CD4-positive, alpha-beta T cell (primary cell): ENCODE data around the gene VAMP2. TPM values are rescaled to one million over a fixed set of nuclear protein-coding genes. Genes with fewer than 3 reads are reported as not detected.

Experiments
- ATAC-seq: fragments of 200-7000 bp; cut with Tn5 transposase; one replicate; pipeline ENCODE4 v1.10.0; 2022; ENCODE audit warnings: mild to moderate bottlenecking; ENCODE audit not compliant: poor library complexity
- CTCF ChIA-PET: fragments of 350-600 bp; sonication (Branson Sonifier 250); formaldehyde crosslinking; loops from one replicate; lab custom pipeline; 2021; ENCODE audit warnings: antibody characterized with exemption, inconsistent platforms; lab: Charles Lee
- POLR2A ChIA-PET: fragments of 350-600 bp; sonication (Branson Sonifier 250); formaldehyde crosslinking; loops from one replicate; lab custom pipeline; 2021; ENCODE audit warnings: antibody characterized with exemption, inconsistent platforms; lab: Charles Lee
- DNase-seq, 14 experiments: peaks; one replicate each; pipeline ENCODE4 v3.0.0-alpha.2; 2013 to 2020; ENCODE audit warnings: mixed read lengths in 2 of 14
- H3K27ac ChIP-seq, 2 donors: one replicate each; pipeline versions ENCODE4 v1.5.1 to v1.7.0; 2013; ENCODE audit warnings: low read length in 2 of 2, low read depth in 1 of 2, mild to moderate bottlenecking in 1 of 2
- H3K27me3 ChIP-seq, 2 experiments: 1 replicate in 1 of 2; 2 replicates in 1 of 2; pipeline versions ENCODE4 v1.6.1 to v1.7.0; 2013; ENCODE audit warnings: low read length in 2 of 2, control low read depth in 1 of 2, mild to moderate bottlenecking in 1 of 2, moderate library complexity in 1 of 2; ENCODE audit not compliant: insufficient read depth in 2 of 2, control insufficient read depth in 1 of 2
- H3K36me3 ChIP-seq: one replicate; pipeline ENCODE4 v1.6.1; 2013; ENCODE audit warnings: low read length, control low read depth; ENCODE audit not compliant: insufficient read depth
- H3K4me1 ChIP-seq: one replicate; pipeline ENCODE4 v1.6.1; 2013; ENCODE audit warnings: low read length, control low read depth; ENCODE audit not compliant: insufficient read depth
- H3K4me3 ChIP-seq: one replicate; pipeline ENCODE4 v1.5.1; 2013; ENCODE audit warnings: mild to moderate bottlenecking, low read length, moderate library complexity
- H3K9me3 ChIP-seq, 2 experiments: 1 replicate in 1 of 2; 2 replicates in 1 of 2; pipeline versions ENCODE4 v1.6.1 to v1.7.0; 2013; ENCODE audit warnings: low read length in 2 of 2, mild to moderate bottlenecking in 2 of 2, control low read depth in 1 of 2, moderate library complexity in 1 of 2; ENCODE audit not compliant: control insufficient read depth in 1 of 2, insufficient read depth in 1 of 2
- H3K27ac Mint-ChIP-seq: one replicate; pipeline ENCODE4 v1.8.0; 2020; ENCODE audit warnings: mixed read lengths
- H3K27me3 Mint-ChIP-seq: one replicate; pipeline ENCODE4 v1.8.0; 2021; ENCODE audit warnings: mixed read lengths
- H3K36me3 Mint-ChIP-seq: one replicate; pipeline ENCODE4 v1.8.0; 2021; ENCODE audit warnings: low read depth, mixed read lengths
- H3K4me1 Mint-ChIP-seq: one replicate; pipeline ENCODE4 v1.8.0; 2021; ENCODE audit warnings: low read depth, mixed read lengths
- H3K4me3 Mint-ChIP-seq: one replicate; pipeline ENCODE4 v1.8.0; 2020; ENCODE audit warnings: mild to moderate bottlenecking, mixed read lengths
- H3K9me3 Mint-ChIP-seq: one replicate; pipeline ENCODE4 v1.8.0; 2020; ENCODE audit warnings: mixed read lengths
- intact Hi-C, 2 experiments: fragments of 100-400 bp; cut with DNase I in 1 of 2; cut with micrococcal nuclease in 1 of 2; formaldehyde crosslinking; loops; one replicate each; pipeline versions ENCODE4 v1.15.1 to v1.9.0; 2023 to 2025; cut with DNase I, micrococcal nuclease
- total RNA-seq, 174 experiments: library from RNA in 2 of 174; stranded (reverse) in 2 of 174; gene quantifications; one replicate each; pipeline ENCODE4 v1.2.3 and lab custom pipeline; 2021 to 2026
- TF ChIP-seq, protein P1 (sequence below): fragments of 200-600 bp; IDR thresholded peaks from one replicate; pipeline ENCODE4 v1.8.0; 2022; ENCODE audit warnings: antibody characterized with exemption, mild to moderate bottlenecking

VAMP2 gene
- total RNA-seq, 2 experiments from 2014 or later, result 351 to 366 TPM

DNA sequence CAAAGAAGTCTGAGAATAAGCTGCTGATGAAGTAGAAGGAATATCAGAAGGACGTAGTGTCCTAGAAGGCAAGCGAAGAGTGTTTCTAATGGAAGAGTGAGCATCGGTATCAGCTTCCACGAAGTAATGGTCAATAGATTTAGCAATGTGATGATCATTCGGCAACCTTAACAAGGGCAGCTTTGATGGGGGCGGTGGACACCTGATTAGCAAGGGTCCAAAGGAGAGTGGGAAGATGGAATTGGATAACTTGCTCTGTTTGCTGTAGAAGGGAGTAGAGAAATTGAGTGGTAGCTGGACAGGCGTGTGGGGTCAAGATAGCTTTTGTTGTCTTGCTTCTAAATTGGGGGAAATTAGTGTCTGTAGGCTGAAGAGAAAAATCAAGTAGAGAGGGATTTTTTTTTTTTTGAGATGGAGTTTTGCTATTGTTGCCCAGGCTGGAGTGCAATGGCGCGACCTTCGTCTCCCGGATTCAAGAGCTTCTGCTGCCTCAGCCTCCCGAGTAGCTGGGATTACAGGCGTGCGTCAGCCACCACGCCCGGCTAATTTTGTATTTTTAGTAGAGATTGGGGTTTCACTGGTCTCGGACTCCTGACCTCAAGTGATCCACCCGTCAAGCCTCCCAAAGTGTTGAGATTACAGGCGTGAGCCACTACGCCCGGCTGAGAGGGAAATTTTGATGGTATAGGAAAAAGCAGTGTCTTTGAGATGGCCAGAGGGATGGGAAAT lies 24.9 kb downstream of the VAMP2 start:
- Mint-ChIP-seq H3K4me3 (no peak overlapping the region), H3K36me3 (peaks cover 27% of the 10 kb centered on the region), H3K27me3 (no peaks in the 10 kb centered on the region), H3K4me1 (no peaks in the 10 kb centered on the region), H3K9me3 (no peaks in the 10 kb centered on the region), H3K27ac (no peak overlapping the region)
- no peak overlapping the region for H3K27ac ChIP-seq
- H3K27me3 ChIP-seq, result no peaks in the 10 kb centered on the region
- ChIA-PET CTCF (interaction anchor here (1.0 to 4.6 kb wide), 18 partner anchors 8 to 158 kb away, joined by 3 to 42 read pairs (median 10); partner anchors contain the start of genes ALOXE3, CTC1, HES7 and PFAS), POLR2A (interaction anchor here (0.6 to 5.6 kb wide), 17 partner anchors 10 to 112 kb away, joined by 3 to 105 read pairs (median 16); partner anchors contain the start of genes ALOXE3, AURKB, BORCS6 and CTC1)
- intact Hi-C loops, result loop anchor here (1.0 to 5.0 kb wide), 11 partner anchors 12 to 162 kb away; partner anchors contain the start of gene HES7 (in 1 of the 2)
- peaks cover 26% of the 10 kb centered on the region for H3K4me1 ChIP-seq
- H3K9me3 ChIP-seq, result no peaks in the 10 kb centered on the region
- TF ChIP-seq, protein P1, sequence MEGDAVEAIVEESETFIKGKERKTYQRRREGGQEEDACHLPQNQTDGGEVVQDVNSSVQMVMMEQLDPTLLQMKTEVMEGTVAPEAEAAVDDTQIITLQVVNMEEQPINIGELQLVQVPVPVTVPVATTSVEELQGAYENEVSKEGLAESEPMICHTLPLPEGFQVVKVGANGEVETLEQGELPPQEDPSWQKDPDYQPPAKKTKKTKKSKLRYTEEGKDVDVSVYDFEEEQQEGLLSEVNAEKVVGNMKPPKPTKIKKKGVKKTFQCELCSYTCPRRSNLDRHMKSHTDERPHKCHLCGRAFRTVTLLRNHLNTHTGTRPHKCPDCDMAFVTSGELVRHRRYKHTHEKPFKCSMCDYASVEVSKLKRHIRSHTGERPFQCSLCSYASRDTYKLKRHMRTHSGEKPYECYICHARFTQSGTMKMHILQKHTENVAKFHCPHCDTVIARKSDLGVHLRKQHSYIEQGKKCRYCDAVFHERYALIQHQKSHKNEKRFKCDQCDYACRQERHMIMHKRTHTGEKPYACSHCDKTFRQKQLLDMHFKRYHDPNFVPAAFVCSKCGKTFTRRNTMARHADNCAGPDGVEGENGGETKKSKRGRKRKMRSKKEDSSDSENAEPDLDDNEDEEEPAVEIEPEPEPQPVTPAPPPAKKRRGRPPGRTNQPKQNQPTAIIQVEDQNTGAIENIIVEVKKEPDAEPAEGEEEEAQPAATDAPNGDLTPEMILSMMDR, result no peak
- ATAC-seq (no peak), DNase-seq (no peak)
- H3K4me3 ChIP-seq, result peak overlapping the region; percentile 71
- peaks cover 26% of the 10 kb centered on the region for H3K36me3 ChIP-seq

DNA sequence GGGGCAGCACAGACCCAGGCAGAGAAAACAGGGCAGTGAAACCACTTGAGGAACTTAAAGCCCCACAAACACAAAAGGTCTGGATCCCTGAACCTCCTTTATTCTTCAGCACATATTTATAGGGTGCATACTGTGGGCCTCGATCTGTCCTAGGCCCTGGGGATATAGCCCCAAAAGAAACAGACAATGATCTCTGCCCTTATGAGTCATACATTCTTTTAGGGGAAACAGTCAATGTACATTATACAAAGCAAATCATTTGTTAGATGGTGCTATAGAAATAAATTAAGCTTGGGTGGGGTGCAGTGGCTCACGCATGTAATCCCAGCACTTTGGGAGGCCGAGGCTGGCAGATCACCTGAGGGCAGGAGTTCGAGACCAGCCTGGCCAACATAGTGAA lies 28.8 kb downstream of the VAMP2 start:
- CTCF ChIA-PET, result interaction anchor here (1.2 to 2.7 kb wide), 2 partner anchors 14 to 60 kb away, joined by 4 to 8 read pairs; no protein-coding TSS in a partner anchor
- Mint-ChIP-seq H3K27me3 (no peaks in the 10 kb centered on the region), H3K27ac (no peak overlapping the region), H3K9me3 (no peaks in the 10 kb centered on the region), H3K36me3 (no peaks in the 10 kb centered on the region), H3K4me3 (no peak overlapping the region), H3K4me1 (no peaks in the 10 kb centered on the region)
- Histone ChIP-seq H3K36me3 (no peaks in the 10 kb centered on the region), H3K27me3 (no peaks in the 10 kb centered on the region), H3K4me1 (peaks cover 12% of the 10 kb centered on the region), H3K9me3 (no peaks in the 10 kb centered on the region), H3K4me3 (no peak overlapping the region), H3K27ac (no peak overlapping the region)
- POLR2A ChIA-PET, result no interaction called here
- TF ChIP-seq, protein P1, result no peak
- DNase-seq (no peak), ATAC-seq (no peak)
- intact Hi-C loops, result no loop called here

DNA sequence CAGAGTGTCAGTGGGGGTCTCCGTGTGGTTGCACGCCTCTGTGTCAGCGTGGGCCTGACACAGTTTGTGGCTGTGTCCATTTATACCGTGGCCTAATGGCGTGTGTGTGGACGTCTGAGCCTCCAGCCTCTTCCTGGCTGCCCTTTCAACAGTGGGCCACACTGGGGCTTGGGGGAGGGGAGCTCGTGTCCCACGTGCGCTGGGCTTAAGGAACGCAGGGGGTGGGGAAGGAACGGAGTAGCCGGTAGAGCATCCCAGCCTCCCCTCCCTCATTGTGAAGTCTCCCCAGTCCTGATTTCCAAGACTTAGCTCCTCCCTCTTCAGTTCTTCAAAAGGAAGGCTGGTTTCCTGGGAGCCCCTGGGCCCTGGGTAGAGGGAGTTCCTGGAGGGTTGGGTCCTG lies 29.3 kb downstream of the VAMP2 start:
- peaks cover 6% of the 10 kb centered on the region for H3K4me1 ChIP-seq
- no peak overlapping the region for H3K27ac Mint-ChIP-seq
- no peak overlapping the region for H3K27ac ChIP-seq
- no peaks in the 10 kb centered on the region for H3K9me3 ChIP-seq
- intact Hi-C loops, result no loop called here
- CTCF ChIA-PET, result interaction anchor here (1.2 to 2.7 kb wide), 2 partner anchors 14 to 60 kb away, joined by 4 to 8 read pairs; no protein-coding TSS in a partner anchor
- H3K4me3 ChIP-seq, result no peak overlapping the region
- ATAC-seq, result no peak
- H3K4me1 Mint-ChIP-seq, result no peaks in the 10 kb centered on the region
- H3K9me3 Mint-ChIP-seq, result no peaks in the 10 kb centered on the region
- H3K36me3 ChIP-seq, result no peaks in the 10 kb centered on the region
- no peaks in the 10 kb centered on the region for H3K27me3 ChIP-seq
- TF ChIP-seq, protein P1, result no peak
- H3K36me3 Mint-ChIP-seq, result no peaks in the 10 kb centered on the region
- H3K4me3 Mint-ChIP-seq, result no peak overlapping the region
- DNase-seq, result no peak
- POLR2A ChIA-PET, result interaction anchor here (0.6 kb wide), 1 partner anchor 208 kb away, joined by 3 read pairs; no protein-coding TSS in a partner anchor
- H3K27me3 Mint-ChIP-seq, result no peaks in the 10 kb centered on the region
